Chondrocyte (in vitro differentiated cells): ENCODE measurements around the gene NACC2. TPM values are rescaled to one million over a fixed set of nuclear protein-coding genes. Genes with fewer than 3 reads are reported as not detected.
A peak's percentile ranks its signal among the peaks of the same experiment; 100 is the strongest.

Experiments
- DNase-seq: peaks from one replicate; pipeline ENCODE4 v3.0.0; 2021; ENCODE audit warnings: mixed read lengths, low spot score
- H3K27ac Mint-ChIP-seq: one replicate; pipeline ENCODE4 v1.8.0; 2021; ENCODE audit warnings: mild to moderate bottlenecking, moderate library complexity, mixed read lengths; ENCODE audit not compliant: unreplicated experiment
- H3K27me3 Mint-ChIP-seq: 2 replicates; pipeline ENCODE4 v1.8.0; 2021; ENCODE audit warnings: low read depth, mixed read lengths
- H3K36me3 Mint-ChIP-seq: 2 replicates; pipeline ENCODE4 v1.8.0; 2021; ENCODE audit warnings: low read depth, mixed read lengths
- H3K4me1 Mint-ChIP-seq: 2 replicates; pipeline ENCODE4 v1.8.0; 2021; ENCODE audit warnings: low read depth, mild to moderate bottlenecking, mixed read lengths
- H3K4me3 Mint-ChIP-seq: one replicate; pipeline ENCODE4 v1.8.0; 2021; ENCODE audit warnings: mild to moderate bottlenecking, moderate library complexity, mixed read lengths; ENCODE audit not compliant: unreplicated experiment
- H3K9me3 Mint-ChIP-seq: 2 replicates; pipeline ENCODE4 v1.8.0; 2021; ENCODE audit warnings: low read depth, mixed read lengths
- CTCF ChIP-seq: fragments of 200-600 bp; sonication (generic); IDR thresholded peaks from 2 replicates; pipeline ENCODE4 v1.5.0; 2021; ENCODE audit warnings: antibody characterized with exemption, mild to moderate bottlenecking, moderate library complexity
- long read RNA-seq: library from polyadenylated mRNA; stranded (forward); transcript quantifications from one replicate; pipeline ENCODE4 v2.0.0, GENCODE V29; 2021
- total RNA-seq: library from RNA; stranded (reverse); gene quantifications from 3 replicates; pipeline ENCODE4 v1.2.1, GENCODE V29; 2021

The NACC2 gene
- 42.6 to 52.4 TPM (median 51.0 TPM) in 3 replicates for total RNA-seq
- long read RNA-seq, full-length matches to known transcripts = 16 of 47 reads
- long read RNA-seq, partial matches to known transcripts = 2 of 47 reads
- long read RNA-seq, other reads (novel, unspliced or antisense) = 29 of 47 reads

GRCh38 chr9:136095070-136096058, at the start of gene NACC2:
NACC2 (minus strand) TSS chr9:136095289; CDS start chr9:136050521, 44,768 bp downstream.
- peak; percentile 12 for TF ChIP-seq CTCF
- Mint-ChIP-seq H3K27ac (peak within 1 kb of the TSS; percentile 83), H3K9me3 (no peaks in the 10 kb centered on the region), H3K4me1 (peaks cover 36% of the 10 kb centered on the region), H3K27me3 (peaks cover 3% of the 10 kb centered on the region), H3K36me3 (no peaks in the 10 kb centered on the region), H3K4me3 (peak within 1 kb of the TSS; percentile 76)
- no peak for DNase-seq

GRCh38 chr9:136144450-136144849, 49.4 kb upstream of the NACC2 start:
- DNase-seq = no peak
- H3K4me3 Mint-ChIP-seq = no peak overlapping the region
- no peaks in the 10 kb centered on the region for H3K36me3 Mint-ChIP-seq
- no peaks in the 10 kb centered on the region for H3K9me3 Mint-ChIP-seq
- peaks cover 20% of the 10 kb centered on the region for H3K27me3 Mint-ChIP-seq
- no peaks in the 10 kb centered on the region for H3K4me1 Mint-ChIP-seq
- H3K27ac Mint-ChIP-seq = no peak overlapping the region
- TF ChIP-seq CTCF = no peak

- H3K9me3 Mint-ChIP-seq = no peaks in the 10 kb centered on the region
Measured at GRCh38 chr9:136143215-136144001, 48.3 kb upstream of the NACC2 start.

GRCh38 chr9:136142859-136143214, 47.7 kb upstream of the NACC2 start:
- TF ChIP-seq CTCF = no peak

More at GRCh38 chr9:136143215-136144001, 48.3 kb upstream of the NACC2 start:
- Mint-ChIP-seq H3K36me3 (no peaks in the 10 kb centered on the region), H3K4me1 (no peaks in the 10 kb centered on the region), H3K27me3 (peaks cover 22% of the 10 kb centered on the region), H3K27ac (no peak overlapping the region), H3K4me3 (no peak overlapping the region)
- DNase-seq = no peak
- peak; percentile 68 for TF ChIP-seq CTCF

GRCh38 chr9:136142414-136142796, 47.3 kb upstream of the NACC2 start:
- no peak for TF ChIP-seq CTCF

More at GRCh38 chr9:136142859-136143214, 47.7 kb upstream of the NACC2 start:
- H3K27me3 Mint-ChIP-seq = peaks cover 22% of the 10 kb centered on the region
- no peaks in the 10 kb centered on the region for H3K36me3 Mint-ChIP-seq
- H3K27ac Mint-ChIP-seq = no peak overlapping the region
- DNase-seq = no peak
- no peaks in the 10 kb centered on the region for H3K9me3 Mint-ChIP-seq
- H3K4me1 Mint-ChIP-seq = no peaks in the 10 kb centered on the region
- no peak overlapping the region for H3K4me3 Mint-ChIP-seq

More at GRCh38 chr9:136142414-136142796, 47.3 kb upstream of the NACC2 start:
- no peaks in the 10 kb centered on the region for H3K9me3 Mint-ChIP-seq
- H3K27me3 Mint-ChIP-seq = peaks cover 20% of the 10 kb centered on the region
- no peaks in the 10 kb centered on the region for H3K4me1 Mint-ChIP-seq
- no peak for DNase-seq
- no peaks in the 10 kb centered on the region for H3K36me3 Mint-ChIP-seq
- no peak overlapping the region for H3K27ac Mint-ChIP-seq
- H3K4me3 Mint-ChIP-seq = no peak overlapping the region
